ACHN (cell line): ENCODE data around the gene RPN2.
"Not testable (repeated sequence)": the region's sequence is repeated elsewhere in the genome, so short reads cannot be mapped to it uniquely, and the experiment has no call there.

Experiments
- DNase-seq: peaks from one replicate; pipeline ENCODE4 v3.0.0-alpha.2; 2015
- in situ Hi-C: cut with HindIII; loops from 2 replicates; pipeline ENCODE4 v1.10.0; 2017; ENCODE audit warnings: low sequenced_read_pairs, low pct_ligation_motif_present, low pct_unique_long_range_greater_than_20kb

RPN2 gene

GRCh38 chr20:37178839-37179682 lies at the start of gene RPN2, which contains the start of gene MROH8:
RPN2 (plus strand) TSS chr20:37179330; CDS start chr20:37179357, 27 bp downstream.
MROH8 (minus strand) TSS chr20:37179548.
- peak; percentile 94 for DNase-seq
- in situ Hi-C loops, result no loop called here

- in situ Hi-C loops, result no loop called here
- DNase-seq, result no peak
Measured at GRCh38 chr20:37131486-37131885, 47.6 kb upstream of the RPN2 start.

GRCh38 chr20:37133952-37134351 lies 45.2 kb upstream of the RPN2 start:
- DNase-seq, result no peak
- in situ Hi-C loops, result no loop called here

- in situ Hi-C loops, result no loop called here
- no peak for DNase-seq
Measured at GRCh38 chr20:37137547-37137946, 41.6 kb upstream of the RPN2 start.

- DNase-seq, result no peak
- in situ Hi-C loops, result no loop called here
Measured at GRCh38 chr20:37142708-37143107, 36.4 kb upstream of the RPN2 start.

- no peak for DNase-seq
- in situ Hi-C loops, result no loop called here
Measured at GRCh38 chr20:37144856-37145404, 34.2 kb upstream of the RPN2 start.

- in situ Hi-C loops, result no loop called here
- DNase-seq, result no peak
Measured at GRCh38 chr20:37147250-37147649, 31.9 kb upstream of the RPN2 start.

GRCh38 chr20:37150864-37151263 lies 28.3 kb upstream of the RPN2 start:
- DNase-seq, in situ Hi-C loops: not testable (repeated sequence)

GRCh38 chr20:37151529-37151928 lies 27.6 kb upstream of the RPN2 start:
- DNase-seq, result no peak
- in situ Hi-C loops, result no loop called here

GRCh38 chr20:37152284-37152683 lies 26.8 kb upstream of the RPN2 start:
- in situ Hi-C loops, result no loop called here
- no peak for DNase-seq

- no peak for DNase-seq
- in situ Hi-C loops, result no loop called here
Measured at GRCh38 chr20:37154684-37155298, 24.3 kb upstream of the RPN2 start.

GRCh38 chr20:37155987-37156386 lies 23.1 kb upstream of the RPN2 start:
- in situ Hi-C loops, result no loop called here

GRCh38 chr20:37158248-37158647 lies 20.9 kb upstream of the RPN2 start:
- DNase-seq, result no peak
- in situ Hi-C loops, result no loop called here

More at GRCh38 chr20:37155987-37156386, 23.1 kb upstream of the RPN2 start:
- no peak for DNase-seq

- in situ Hi-C loops, result no loop called here
- no peak for DNase-seq
Measured at GRCh38 chr20:37160683-37161082, 18.4 kb upstream of the RPN2 start.

- no peak for DNase-seq
- in situ Hi-C loops, result no loop called here
Measured at GRCh38 chr20:37161830-37162549, 17.1 kb upstream of the RPN2 start.

- in situ Hi-C loops, result no loop called here
- DNase-seq, result no peak
Measured at GRCh38 chr20:37162646-37163045, 16.5 kb upstream of the RPN2 start.

- DNase-seq, result no peak
- in situ Hi-C loops, result no loop called here
Measured at GRCh38 chr20:37163832-37164554, 15.1 kb upstream of the RPN2 start.

- in situ Hi-C loops, result no loop called here
- no peak for DNase-seq
Measured at GRCh38 chr20:37165031-37165430, 14.1 kb upstream of the RPN2 start.
